GM10847 (cell line): ENCODE results near the gene RCVRN.

Source experiments
- POLR2A ChIP-seq: IDR thresholded peaks from 2 replicates; pipeline ENCODE4 v1.6.1; 2011; ENCODE audit not compliant: insufficient read length; ENCODE audit errors: extremely low read depth

RCVRN gene

GRCh38 chr17:9890124-9890523 is 14.9 kb downstream of the RCVRN start:
- no peak for TF ChIP-seq POLR2A

GRCh38 chr17:9887508-9887907 is 17.6 kb downstream of the RCVRN start:
- no peak for TF ChIP-seq POLR2A

DNA sequence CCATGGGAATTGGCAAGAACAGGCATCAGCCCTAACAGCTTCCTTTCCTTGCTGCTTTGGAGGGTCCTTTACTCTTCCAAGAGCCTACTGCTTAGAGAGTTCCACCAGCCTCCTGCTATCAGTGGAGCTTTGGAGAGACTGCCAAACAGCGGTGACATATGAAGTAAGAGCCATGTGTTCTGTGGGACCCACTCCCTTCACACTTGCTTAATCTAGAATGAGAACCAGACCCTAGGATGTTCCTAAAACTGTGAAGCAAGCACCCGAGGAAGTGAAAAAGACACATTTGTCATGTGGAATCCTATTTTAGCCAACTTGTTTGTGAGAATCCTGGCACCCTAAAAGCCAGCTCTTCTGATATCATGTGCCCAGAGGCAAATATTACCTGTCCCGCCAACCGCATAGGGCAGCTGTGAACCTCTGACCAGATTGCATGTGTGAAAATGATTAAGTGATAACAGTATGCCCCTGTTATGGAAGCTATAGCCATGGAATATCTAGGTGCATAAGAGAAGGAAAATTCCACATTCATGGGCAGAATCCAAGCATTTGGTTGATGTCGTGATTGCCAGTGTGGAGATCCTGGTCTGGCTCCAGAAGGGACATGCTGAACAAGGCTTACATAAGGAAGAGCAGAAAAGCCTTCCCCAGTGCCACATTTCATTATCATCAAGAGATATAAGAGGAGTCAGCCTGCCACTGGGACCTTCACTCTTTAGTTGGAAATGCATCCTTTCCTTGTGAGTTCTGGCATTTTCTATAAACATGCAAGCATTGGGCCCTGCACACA is 18.7 kb downstream of the RCVRN start:
- TF ChIP-seq POLR2A, result no peak

DNA sequence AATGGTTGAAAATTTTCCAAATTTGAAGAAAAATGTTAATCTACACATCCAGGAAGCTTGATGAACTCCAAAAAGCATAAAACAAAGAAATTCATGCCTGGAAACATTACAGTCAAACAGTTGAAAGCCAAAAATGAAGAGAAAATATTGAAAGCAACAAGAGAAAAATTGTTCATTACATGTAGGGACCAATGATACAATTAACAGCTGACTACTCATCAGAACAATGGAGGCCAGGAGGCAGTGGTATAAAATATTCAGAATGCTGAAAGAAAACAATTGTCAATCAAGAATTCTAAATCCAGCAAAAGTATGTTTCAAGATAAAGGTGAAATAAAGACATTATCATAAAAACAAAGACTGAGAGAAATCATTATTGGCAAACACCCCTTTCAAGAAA is 21.6 kb downstream of the RCVRN start:
- TF ChIP-seq POLR2A, result no peak

DNA sequence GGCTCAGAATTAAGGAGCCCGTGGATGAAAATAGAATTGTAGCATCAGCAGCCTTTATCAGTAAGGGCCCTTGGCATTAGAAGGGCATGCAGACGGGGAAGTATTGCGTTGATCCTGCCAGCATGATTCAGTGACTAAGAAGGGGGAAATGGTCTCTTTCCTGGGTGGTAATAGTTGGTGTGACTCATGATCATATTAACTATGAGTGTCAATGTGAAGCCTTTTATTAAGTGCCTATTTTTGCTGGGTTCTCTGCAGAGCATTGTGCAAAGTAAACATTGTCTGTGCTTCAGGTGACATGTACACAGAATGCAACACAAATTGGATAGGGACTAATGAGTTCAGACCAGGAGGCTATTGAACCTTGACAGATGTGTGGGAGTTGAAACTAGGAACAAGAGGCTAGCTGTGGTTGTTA is 24.5 kb downstream of the RCVRN start:
- no peak for TF ChIP-seq POLR2A

DNA sequence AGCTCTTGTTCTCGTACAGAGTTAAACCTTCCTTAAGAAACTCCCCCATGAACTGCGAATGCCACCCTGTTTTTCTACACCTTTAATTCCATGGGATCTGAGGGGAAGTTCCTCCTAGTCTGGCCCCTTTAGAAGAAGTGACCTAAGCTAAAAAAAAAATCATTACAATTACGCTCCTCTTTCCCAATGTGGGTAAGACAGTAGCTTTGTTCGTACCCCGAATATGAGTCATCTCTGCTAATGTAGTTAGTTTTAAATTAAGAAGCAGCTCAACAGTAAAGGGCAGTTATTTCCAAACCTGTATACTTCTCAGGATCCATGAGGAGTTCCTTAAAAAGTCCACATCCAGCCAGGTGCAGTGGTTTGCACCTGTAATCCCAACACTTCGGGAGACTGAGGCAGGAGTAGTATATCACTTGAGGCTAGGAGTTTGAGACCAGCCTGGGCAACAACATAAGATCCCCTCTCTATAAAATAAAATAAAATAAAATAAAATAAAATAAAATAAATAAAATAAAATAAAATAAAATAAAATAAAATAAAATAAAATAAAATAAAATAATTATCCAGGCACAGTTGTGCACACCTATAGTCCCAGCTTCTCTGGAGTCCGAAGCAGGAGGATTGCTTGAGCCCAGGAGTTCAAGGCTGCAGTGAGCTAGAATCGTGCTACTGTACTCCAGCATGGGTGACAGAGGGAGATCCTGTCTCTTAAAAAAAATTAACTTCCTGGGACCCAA is 26.1 kb downstream of the RCVRN start:
- no peak for TF ChIP-seq POLR2A

DNA sequence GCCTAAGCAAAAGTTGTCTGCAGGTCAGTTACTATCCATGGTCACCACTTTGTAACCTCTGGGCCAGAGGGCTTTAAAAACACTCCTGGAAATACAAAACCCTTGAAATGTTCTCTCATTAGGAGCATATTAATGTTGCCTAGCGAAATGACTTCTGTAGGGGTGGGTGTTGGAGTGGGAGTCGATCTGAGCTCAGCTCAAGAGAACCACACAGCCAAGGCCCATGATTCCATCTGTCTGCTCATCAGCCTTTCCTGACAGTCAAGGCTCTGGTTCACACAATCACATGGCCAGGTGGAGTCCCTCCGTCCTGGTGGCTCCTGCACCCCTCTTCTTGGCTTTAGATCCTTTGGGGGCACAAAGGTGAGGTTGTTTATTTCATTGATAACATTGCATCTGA is 26.7 kb downstream of the RCVRN start:
- TF ChIP-seq POLR2A, result no peak

DNA sequence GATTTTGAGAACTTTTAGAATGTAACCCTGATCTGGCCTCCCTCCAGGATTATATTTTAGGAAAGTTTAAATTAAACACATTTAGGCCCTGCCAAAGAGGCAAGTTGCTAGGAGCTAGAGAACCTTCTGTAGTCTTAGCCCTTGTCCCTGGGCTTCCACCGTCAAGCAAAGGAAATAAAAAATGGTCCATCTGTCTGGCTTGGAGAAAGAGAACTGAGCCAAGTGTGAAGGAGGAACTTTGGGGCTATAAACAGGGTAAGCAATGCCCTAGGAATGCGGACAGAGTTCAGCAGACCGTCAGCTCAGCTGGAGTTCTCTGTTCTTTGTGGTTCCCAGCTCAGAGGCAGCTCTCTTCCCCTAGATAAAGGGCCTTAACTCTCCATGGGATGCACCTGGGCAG is 29.6 kb downstream of the RCVRN start:
- TF ChIP-seq POLR2A, result no peak

GRCh38 chr17:9874722-9875121 is 30.3 kb downstream of the RCVRN start:
- no peak for TF ChIP-seq POLR2A

GRCh38 chr17:9872852-9873251 is 32.2 kb downstream of the RCVRN start:
- no peak for TF ChIP-seq POLR2A

GRCh38 chr17:9868552-9868951 is 36.5 kb downstream of the RCVRN start:
- no peak for TF ChIP-seq POLR2A

- TF ChIP-seq POLR2A, result no peak
These were observed 39.5 kb downstream of the RCVRN start for GRCh38 chr17:9865586-9865985.

GRCh38 chr17:9862949-9863348 is 42.1 kb downstream of the RCVRN start:
- no peak for TF ChIP-seq POLR2A

DNA sequence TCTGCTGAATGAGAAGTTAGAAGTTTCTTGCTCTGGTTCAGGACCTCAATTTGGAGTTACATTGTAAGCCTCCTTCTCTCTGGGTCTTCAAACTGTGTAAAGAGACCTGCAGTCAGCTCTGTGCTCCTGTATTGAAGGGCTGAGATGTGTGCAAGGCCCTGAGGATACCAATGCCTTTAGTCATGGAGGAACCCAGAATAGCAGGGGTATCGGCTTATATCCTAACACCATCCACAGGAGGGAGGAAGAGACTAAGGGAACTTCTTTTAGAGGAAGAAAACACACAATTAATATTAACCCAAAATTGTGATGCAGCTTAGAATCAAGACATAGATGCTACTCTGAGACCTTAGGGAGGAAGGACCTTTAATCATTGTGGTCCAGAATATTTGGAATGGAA is 42.9 kb downstream of the RCVRN start:
- no peak for TF ChIP-seq POLR2A

DNA sequence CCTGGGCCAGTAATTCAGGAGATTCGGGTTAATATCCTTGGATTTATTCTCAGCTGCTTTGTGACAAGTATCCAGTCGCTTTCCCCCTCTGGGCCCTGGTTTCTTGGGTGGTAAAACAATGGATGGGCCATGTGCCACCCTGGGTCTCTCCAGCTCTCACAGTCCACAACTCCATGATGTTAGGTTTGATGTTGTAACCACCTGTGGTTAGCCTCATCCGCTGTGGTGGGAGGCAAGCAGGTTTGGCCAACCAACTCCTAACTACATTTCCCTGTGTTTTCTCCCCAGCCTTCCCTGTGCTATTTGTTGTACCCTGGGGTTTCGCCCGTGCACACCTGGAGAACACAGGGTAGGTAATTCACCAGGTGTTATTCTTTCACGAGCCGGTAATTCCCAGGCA is 44.2 kb downstream of the RCVRN start:
- TF ChIP-seq POLR2A, result no peak

GRCh38 chr17:9859781-9860180 is 45.3 kb downstream of the RCVRN start:
- TF ChIP-seq POLR2A, result no peak

- no peak for TF ChIP-seq POLR2A
These were observed 50.0 kb downstream of the RCVRN start for GRCh38 chr17:9855036-9855435.

DNA sequence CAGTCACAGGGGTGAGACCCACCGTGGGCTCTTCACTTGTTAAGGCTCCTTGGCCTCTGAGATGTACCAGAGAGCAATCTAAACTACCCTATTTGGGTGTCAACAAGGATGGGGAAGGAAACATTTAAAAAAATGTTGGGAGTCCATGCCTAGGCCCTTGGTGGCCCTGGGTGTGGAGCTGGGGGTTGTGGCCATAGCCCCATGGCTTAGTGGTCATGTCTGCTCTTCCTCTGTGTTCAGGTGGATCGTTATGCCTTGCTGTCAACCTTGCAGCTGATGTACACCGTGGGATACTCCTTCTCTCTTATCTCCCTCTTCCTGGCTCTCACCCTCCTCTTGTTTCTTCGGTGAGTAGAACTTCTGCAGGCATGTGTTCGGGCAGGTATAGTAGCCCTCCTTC is 50.8 kb downstream of the RCVRN start:
- TF ChIP-seq POLR2A, result no peak
